HG03060 (cell line): ENCODE results near the gene FAM161A.

Experiments
- ATAC-seq: cut with Tn5 transposase; IDR thresholded peaks from one replicate; pipeline ENCODE4 v1.9.1; 2021; ENCODE audit warnings: low read depth, moderate number of reproducible peaks; ENCODE audit not compliant: unreplicated experiment

Gene FAM161A

GRCh38 chr2:61789807-61790602 lies 63.9 kb downstream of the FAM161A start:
- no peak for ATAC-seq

GRCh38 chr2:61787941-61788563 lies 65.8 kb downstream of the FAM161A start:
- ATAC-seq, result no peak

- no peak for ATAC-seq
These were observed 67.0 kb downstream of the FAM161A start for GRCh38 chr2:61786876-61787275.

GRCh38 chr2:61785583-61785982 lies 68.3 kb downstream of the FAM161A start:
- no peak for ATAC-seq

- no peak for ATAC-seq
These were observed 69.2 kb downstream of the FAM161A start for GRCh38 chr2:61784643-61785042.

GRCh38 chr2:61775956-61776570 lies 77.8 kb downstream of the FAM161A start:
- peak; percentile 69 for ATAC-seq
